Activated CD4-positive, alpha-beta memory T cell treated with anti-CD3 and anti-CD28 coated beads for 36 hours (primary cell): ENCODE measurements around the gene GALNT7. TPM values are rescaled to one million over a fixed set of nuclear protein-coding genes. Genes with fewer than 3 reads are reported as not detected.
A peak's percentile ranks its signal among the peaks of the same experiment; 100 is the strongest.

Experiments
- CTCF ChIA-PET: fragments of 350-600 bp; sonication (Branson Sonifier 250); formaldehyde crosslinking; loops from one replicate; lab custom pipeline; 2021; ENCODE audit warnings: antibody characterized with exemption, inconsistent platforms; lab: Charles Lee
- POLR2A ChIA-PET: fragments of 350-600 bp; sonication (Branson Sonifier 250); formaldehyde crosslinking; loops from one replicate; lab custom pipeline; 2021; ENCODE audit warnings: antibody characterized with exemption; lab: Charles Lee
- DNase-seq: peaks from one replicate; pipeline ENCODE4 v3.0.0-alpha.2; 2020
- H3K27ac Mint-ChIP-seq: one replicate; pipeline ENCODE4 v1.8.0; 2021; ENCODE audit warnings: mixed read lengths
- H3K27me3 Mint-ChIP-seq: one replicate; pipeline ENCODE4 v1.8.0; 2021; ENCODE audit warnings: mixed read lengths
- H3K36me3 Mint-ChIP-seq: one replicate; pipeline ENCODE4 v1.8.0; 2021; ENCODE audit warnings: mixed read lengths
- H3K4me1 Mint-ChIP-seq: one replicate; pipeline ENCODE4 v1.8.0; 2021; ENCODE audit warnings: low read depth, mixed read lengths
- H3K4me3 Mint-ChIP-seq: one replicate; pipeline ENCODE4 v1.8.0; 2021; ENCODE audit warnings: mild to moderate bottlenecking, mixed read lengths
- H3K9me3 Mint-ChIP-seq: one replicate; pipeline ENCODE4 v1.8.0; 2021; ENCODE audit warnings: mixed read lengths
- intact Hi-C: fragments of 100-400 bp; cut with micrococcal nuclease; formaldehyde crosslinking; loops from one replicate; pipeline ENCODE4 v1.15.1; 2023
- total RNA-seq, 2 experiments: library from RNA; stranded (reverse); gene quantifications; one replicate each; pipeline ENCODE4 v1.2.3, GENCODE V29; 2021

The GALNT7 gene
- total RNA-seq, 2 experiments from 2014 or later, result 14.4 to 16.0 TPM

DNA sequence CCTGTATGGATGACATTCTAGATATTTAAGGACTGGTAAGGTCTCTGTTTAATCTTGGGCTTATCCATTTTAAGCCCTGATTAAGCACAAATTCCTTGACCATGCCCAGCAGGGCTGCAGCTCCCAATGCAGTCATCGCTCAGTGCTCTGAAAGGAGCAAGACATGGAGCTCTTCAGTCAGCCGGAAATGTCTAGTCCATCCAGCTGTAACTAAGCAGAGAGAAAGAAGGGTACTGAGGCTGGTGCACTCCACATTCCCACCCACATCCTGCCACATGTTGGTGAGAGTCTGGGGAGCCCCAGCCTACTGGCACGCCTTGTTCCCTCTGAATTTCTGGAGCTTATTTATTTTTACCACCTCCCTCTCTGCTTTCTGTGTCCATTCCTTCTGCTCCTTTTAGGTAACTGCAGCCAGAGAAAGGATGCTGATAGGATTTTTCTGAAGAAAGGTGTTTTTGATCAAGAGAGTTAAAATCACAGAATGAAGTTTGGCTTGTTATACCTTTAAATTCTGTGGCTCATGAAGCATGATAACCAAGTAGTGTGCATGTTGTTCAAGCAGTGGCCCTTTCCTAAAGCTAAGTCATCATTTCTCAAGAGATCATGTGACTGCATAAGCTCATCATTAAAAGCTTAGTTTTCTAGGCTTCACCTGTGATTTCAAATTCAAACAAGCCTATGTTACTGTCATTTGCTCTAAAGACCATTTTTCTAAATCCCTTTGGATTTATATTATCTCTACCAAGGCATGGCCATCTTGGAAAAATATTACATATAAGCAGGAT, 74.0 kb downstream of the GALNT7 start:
- ChIA-PET CTCF (interaction anchor here (1.5 to 1.8 kb wide), 2 partner anchors 15 to 229 kb away, joined by 3 to 8 read pairs; no protein-coding TSS in a partner anchor), POLR2A (no interaction called here)
- peaks cover 26% of the 10 kb centered on the region for H3K4me1 Mint-ChIP-seq
- no peak overlapping the region for H3K4me3 Mint-ChIP-seq
- no peaks in the 10 kb centered on the region for H3K36me3 Mint-ChIP-seq
- H3K27me3 Mint-ChIP-seq, result no peaks in the 10 kb centered on the region
- DNase-seq, result no peak
- H3K27ac Mint-ChIP-seq, result no peak overlapping the region
- H3K9me3 Mint-ChIP-seq, result no peaks in the 10 kb centered on the region
- intact Hi-C loops, result no loop called here

DNA sequence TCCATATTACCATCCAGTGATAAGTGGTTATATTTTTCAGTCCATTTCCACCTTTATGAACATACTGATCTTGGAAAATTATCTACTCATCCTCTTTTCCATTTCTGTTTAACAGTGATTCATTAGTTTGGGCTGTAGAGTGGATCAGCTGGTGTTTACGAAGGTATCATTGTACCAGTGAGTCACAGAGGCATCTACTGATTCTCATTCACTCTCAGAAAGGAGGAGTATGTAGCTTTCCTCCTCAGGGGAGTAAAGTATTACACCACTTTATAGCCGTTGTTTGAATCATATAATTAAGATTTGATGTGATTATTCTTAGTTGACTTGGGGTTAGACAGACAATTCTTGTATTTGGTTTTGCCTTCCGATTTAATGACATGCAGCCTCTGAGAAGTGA, 74.7 kb downstream of the GALNT7 start:
- ChIA-PET POLR2A (no interaction called here), CTCF (interaction anchor here (1.5 kb wide), 1 partner anchor 230 kb away, joined by 3 read pairs; no protein-coding TSS in a partner anchor)
- Mint-ChIP-seq H3K27ac (no peak overlapping the region), H3K4me1 (peaks cover 26% of the 10 kb centered on the region), H3K4me3 (no peak overlapping the region), H3K36me3 (no peaks in the 10 kb centered on the region), H3K27me3 (no peaks in the 10 kb centered on the region), H3K9me3 (no peaks in the 10 kb centered on the region)
- DNase-seq, result no peak
- intact Hi-C loops, result no loop called here

DNA sequence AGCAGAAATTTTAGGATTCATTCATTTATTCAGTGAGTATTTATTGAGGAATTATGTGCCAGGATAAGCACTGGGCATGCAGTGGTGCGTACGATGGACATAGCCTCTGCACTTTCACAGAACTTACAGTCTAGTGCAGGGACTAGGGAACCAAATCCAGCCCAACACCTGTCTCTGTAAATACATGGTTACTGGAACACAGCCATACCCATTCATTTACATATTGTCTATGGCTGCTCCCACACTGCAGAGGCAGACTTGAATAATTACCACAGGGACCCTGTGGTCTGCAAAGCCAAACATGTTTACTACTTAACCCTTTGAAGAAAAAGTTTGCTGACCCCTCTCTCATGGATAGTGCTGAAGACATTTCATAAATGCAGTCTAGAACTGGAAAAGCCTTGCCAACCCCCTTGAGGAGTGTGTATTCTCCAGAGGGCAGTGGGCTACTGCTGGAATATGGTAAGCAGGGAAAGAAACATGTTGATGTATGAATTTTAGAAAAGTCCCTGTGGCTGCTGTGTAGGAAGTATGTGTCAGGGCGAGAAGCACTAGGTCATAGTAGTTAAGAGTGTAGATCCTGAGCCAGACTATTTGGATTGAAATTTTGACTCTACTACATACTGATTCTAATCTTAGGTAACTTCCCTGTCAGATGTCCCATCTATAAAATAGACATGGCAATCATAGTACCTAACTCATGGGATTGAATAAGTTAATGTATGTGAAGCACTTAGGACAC, 75.5 kb downstream of the GALNT7 start:
- H3K36me3 Mint-ChIP-seq, result no peaks in the 10 kb centered on the region
- H3K9me3 Mint-ChIP-seq, result no peaks in the 10 kb centered on the region
- CTCF ChIA-PET, result no interaction called here

DNA sequence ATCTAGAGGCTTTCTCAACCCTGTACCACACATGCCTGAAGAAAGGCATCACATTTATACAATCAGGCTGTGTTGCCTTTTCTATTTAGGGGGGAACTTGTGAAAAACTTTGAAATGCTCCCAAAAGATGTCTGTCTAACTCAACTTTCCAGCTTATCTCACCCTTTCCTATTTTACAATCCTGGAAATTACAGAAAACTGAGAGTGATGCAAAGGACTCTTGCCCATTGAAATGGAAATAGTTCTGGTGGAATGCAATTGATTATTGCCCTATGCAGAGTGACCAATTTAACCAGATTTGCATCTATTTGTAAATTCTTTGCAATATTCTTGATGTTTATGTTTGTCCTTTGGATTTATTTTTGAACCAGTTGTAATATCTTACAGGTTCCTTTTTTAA, 77.3 kb downstream of the GALNT7 start:
- no peak overlapping the region for H3K4me3 Mint-ChIP-seq
- no peaks in the 10 kb centered on the region for H3K36me3 Mint-ChIP-seq
- CTCF ChIA-PET, result interaction anchor here (1.5 kb wide), 1 partner anchor 232 kb away, joined by 4 read pairs; no protein-coding TSS in a partner anchor
- DNase-seq, result no peak
- peaks cover 24% of the 10 kb centered on the region for H3K4me1 Mint-ChIP-seq
- H3K27me3 Mint-ChIP-seq, result no peaks in the 10 kb centered on the region
- POLR2A ChIA-PET, result no interaction called here
- no peaks in the 10 kb centered on the region for H3K9me3 Mint-ChIP-seq
- intact Hi-C loops, result no loop called here
- H3K27ac Mint-ChIP-seq, result no peak overlapping the region

More for the DNA sequence above, 75.5 kb downstream of the GALNT7 start:
- Mint-ChIP-seq H3K4me1 (peaks cover 26% of the 10 kb centered on the region), H3K4me3 (no peak overlapping the region), H3K27ac (no peak overlapping the region), H3K27me3 (no peaks in the 10 kb centered on the region)
- intact Hi-C loops, result no loop called here
- DNase-seq, result no peak
- POLR2A ChIA-PET, result no interaction called here

DNA sequence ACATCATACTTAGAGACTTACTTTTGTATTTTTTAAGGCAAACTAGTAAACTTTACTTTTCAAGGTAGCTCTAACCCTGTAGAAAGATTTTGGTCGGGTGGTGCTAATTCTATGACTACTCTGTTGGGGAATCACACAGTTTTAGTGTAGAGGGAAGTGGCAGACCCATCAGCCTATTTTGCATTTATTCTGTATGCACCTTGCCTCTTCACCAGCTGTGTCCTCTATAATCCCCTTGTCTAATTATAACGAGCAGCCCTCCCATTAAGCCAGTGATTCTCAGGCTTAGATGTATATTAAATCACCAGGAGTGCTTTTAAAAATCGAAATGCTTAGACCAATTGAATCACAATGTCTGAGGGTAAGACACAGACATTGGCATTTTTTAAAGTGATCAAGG, 78.1 kb downstream of the GALNT7 start:
- intact Hi-C loops, result no loop called here
- Mint-ChIP-seq H3K27ac (no peak overlapping the region), H3K9me3 (no peaks in the 10 kb centered on the region), H3K27me3 (no peaks in the 10 kb centered on the region), H3K4me3 (no peak overlapping the region), H3K4me1 (peaks cover 24% of the 10 kb centered on the region), H3K36me3 (no peaks in the 10 kb centered on the region)
- DNase-seq, result no peak
- POLR2A ChIA-PET, result no interaction called here
- CTCF ChIA-PET, result interaction anchor here (1.5 kb wide), 1 partner anchor 233 kb away, joined by 4 read pairs; no protein-coding TSS in a partner anchor

DNA sequence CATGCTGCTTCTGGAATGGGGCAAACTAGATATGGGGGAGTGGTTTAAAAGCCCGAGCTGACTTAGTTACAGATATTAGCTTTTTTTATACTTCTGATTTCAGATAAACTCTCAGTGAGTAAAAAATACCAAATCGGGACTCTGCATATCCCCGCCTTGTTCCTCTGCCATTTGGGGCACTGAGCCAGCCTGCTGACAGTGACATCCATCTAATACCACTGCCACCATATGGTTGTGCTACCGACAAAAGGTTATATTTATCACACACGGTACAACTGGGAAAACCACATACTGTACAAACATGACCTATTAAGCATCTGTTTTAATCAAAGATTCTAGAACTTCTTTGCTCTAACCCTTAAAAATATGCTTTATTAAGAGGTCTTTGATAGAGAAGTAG, 78.7 kb downstream of the GALNT7 start:
- Mint-ChIP-seq H3K27ac (no peak overlapping the region), H3K27me3 (no peaks in the 10 kb centered on the region), H3K36me3 (no peaks in the 10 kb centered on the region), H3K4me1 (peaks cover 23% of the 10 kb centered on the region), H3K9me3 (no peaks in the 10 kb centered on the region), H3K4me3 (no peak overlapping the region)
- ChIA-PET POLR2A (no interaction called here), CTCF (no interaction called here)
- intact Hi-C loops, result no loop called here
- DNase-seq, result no peak

DNA sequence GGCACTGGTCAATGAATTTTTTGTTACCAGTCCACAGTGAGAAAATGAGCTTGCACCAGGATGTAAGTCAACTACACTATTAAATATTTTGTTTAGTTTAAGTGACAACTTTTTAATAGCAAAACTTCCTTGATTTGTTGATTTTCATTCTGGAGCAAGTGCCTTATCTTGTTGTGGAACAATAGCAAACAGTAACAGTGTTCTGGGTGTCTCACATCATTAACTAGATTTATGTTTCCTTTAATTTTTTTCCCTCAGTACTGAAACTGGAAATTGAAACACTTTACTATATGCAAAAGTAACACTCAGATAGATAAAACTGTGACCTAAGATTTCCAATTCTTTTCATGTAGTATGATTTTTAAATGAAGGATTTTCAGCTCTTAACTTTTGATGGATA, 80.1 kb downstream of the GALNT7 start:
- no peak for DNase-seq
- no peaks in the 10 kb centered on the region for H3K9me3 Mint-ChIP-seq
- H3K4me1 Mint-ChIP-seq, result peaks cover 11% of the 10 kb centered on the region
- no peak overlapping the region for H3K4me3 Mint-ChIP-seq
- intact Hi-C loops, result no loop called here
- no peaks in the 10 kb centered on the region for H3K27me3 Mint-ChIP-seq
- H3K36me3 Mint-ChIP-seq, result peaks cover 4% of the 10 kb centered on the region
- H3K27ac Mint-ChIP-seq, result no peak overlapping the region
- ChIA-PET CTCF (no interaction called here), POLR2A (no interaction called here)

DNA sequence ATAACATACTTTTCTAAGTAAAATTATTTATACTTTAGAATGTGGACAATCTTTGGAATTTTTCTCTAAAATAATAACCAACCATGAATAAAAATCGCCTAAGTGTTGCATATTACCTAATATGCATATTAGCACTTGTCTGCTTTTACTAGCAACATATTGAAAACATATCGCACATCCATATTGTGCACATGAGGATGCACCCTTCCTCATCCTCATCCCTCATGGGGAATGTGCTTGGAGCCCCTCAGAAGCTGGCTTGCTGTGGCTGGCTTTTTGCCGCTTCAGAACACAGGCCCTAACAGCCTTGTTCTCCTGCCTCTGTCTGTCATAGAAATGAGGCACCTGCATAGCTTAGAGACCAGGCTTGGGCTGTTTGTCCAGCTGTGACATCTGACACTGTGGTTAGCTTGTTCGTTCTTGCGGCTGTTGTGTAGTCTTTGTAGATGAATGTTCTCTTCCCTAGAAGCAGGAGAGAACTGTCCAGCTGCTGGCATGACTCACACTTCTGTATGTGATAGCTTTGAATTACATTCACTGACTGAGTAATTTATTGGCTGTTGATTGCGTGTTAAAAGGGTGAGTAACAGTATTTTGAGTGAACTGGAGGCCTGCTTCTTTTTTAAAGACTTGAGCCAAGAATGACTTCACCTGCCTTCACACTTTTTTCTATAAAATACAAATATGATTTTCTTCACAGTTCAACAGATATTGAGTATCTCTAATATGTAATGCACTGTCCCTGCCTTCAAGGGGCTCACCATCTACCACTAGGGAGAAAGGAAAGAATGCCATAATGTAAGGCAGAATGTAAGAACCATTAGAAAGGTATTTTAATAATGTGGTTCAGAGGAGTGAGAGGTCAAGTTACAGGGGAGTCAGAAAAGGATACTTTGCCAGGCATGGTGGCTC, 83.7 kb downstream of the GALNT7 start:
- peak; percentile 38 for DNase-seq
- ChIA-PET POLR2A (no interaction called here), CTCF (interaction anchor here (0.7 kb wide), 1 partner anchor 49 kb away, joined by 3 read pairs; no protein-coding TSS in a partner anchor)
- Mint-ChIP-seq H3K36me3 (peaks cover 4% of the 10 kb centered on the region), H3K27ac (no peak overlapping the region), H3K9me3 (no peaks in the 10 kb centered on the region), H3K27me3 (no peaks in the 10 kb centered on the region), H3K4me1 (no peaks in the 10 kb centered on the region), H3K4me3 (no peak overlapping the region)
- intact Hi-C loops, result loop anchor here (10.0 kb wide), 1 partner anchor 87 kb away; the partner anchor contains the start of gene GALNT7

DNA sequence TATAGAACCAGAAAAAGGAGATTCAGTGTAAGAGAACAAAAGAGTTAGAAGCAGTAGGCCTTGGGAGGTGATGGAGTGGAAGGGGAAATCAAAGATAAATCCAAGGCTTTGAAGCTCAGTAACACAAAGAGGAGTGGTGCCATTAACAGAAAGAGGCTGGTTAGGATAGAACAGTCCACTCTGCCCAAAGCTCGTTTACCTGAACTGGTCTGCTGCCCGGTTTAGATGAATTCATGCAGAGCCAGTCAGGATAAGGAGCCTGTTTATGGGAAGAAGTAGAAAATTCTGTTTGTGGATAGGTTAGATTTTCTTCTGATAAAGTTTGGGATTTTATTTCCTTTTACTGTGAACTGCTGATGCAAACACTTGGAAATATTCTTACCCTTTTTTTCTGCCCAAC, 85.0 kb downstream of the GALNT7 start:
- ChIA-PET POLR2A (no interaction called here), CTCF (interaction anchor here (0.7 to 1.6 kb wide), 2 partner anchors 86 to 240 kb away, joined by 3 to 8 read pairs; no protein-coding TSS in a partner anchor)
- Mint-ChIP-seq H3K9me3 (no peaks in the 10 kb centered on the region), H3K27ac (no peak overlapping the region), H3K4me3 (no peak overlapping the region), H3K36me3 (peaks cover 4% of the 10 kb centered on the region), H3K27me3 (no peaks in the 10 kb centered on the region), H3K4me1 (peaks cover 4% of the 10 kb centered on the region)
- intact Hi-C loops, result loop anchor here (10.0 kb wide), 1 partner anchor 89 kb away; the partner anchor contains the start of gene GALNT7
- no peak for DNase-seq

DNA sequence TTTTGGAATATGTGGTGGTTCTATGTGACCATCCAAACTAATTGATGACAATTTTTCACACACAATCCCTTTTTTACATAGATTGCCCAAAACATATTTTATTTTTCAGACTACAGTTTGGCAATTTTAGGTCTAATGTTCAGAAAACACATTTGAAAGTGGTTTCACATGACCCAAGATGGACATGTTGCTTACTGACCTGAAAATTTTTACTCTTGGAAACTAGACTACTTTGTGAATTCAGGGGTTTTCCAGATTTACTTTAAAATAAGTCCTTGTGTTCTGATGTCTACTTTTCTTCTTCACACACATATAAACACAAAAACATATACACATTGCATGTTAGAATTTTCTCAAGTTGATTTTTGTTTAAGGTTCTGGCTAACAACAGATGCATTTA, 86.0 kb downstream of the GALNT7 start:
- ChIA-PET POLR2A (no interaction called here), CTCF (interaction anchor here (1.6 kb wide), 1 partner anchor 241 kb away, joined by 8 read pairs; no protein-coding TSS in a partner anchor)
- no peak for DNase-seq
- intact Hi-C loops, result loop anchor here (10.0 kb wide), 1 partner anchor 90 kb away; the partner anchor contains the start of gene GALNT7
- H3K9me3 Mint-ChIP-seq, result no peaks in the 10 kb centered on the region
- no peak overlapping the region for H3K27ac Mint-ChIP-seq
- no peak overlapping the region for H3K4me3 Mint-ChIP-seq
- H3K4me1 Mint-ChIP-seq, result peaks cover 4% of the 10 kb centered on the region
- no peaks in the 10 kb centered on the region for H3K27me3 Mint-ChIP-seq
- H3K36me3 Mint-ChIP-seq, result peaks cover 4% of the 10 kb centered on the region

DNA sequence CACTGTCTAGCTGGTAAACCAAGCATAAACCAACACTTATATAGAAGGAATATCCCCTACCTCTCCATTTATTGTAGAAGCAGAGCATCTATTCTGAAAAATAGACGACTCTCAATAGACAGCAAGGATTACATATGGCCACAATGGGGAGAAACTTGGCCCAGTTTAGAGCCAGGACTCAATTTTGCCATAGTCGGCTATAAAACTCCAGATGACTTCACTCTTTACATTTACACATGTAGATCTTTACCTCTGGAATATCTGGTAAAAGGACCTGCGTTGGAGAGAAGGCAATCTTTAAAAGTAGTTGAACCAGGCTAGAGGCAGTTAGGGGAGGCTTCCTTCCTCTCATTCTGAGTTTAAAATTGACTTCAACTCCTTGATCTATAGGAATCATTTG, 88.2 kb downstream of the GALNT7 start:
- ChIA-PET POLR2A (no interaction called here), CTCF (interaction anchor here (0.8 to 3.8 kb wide), 12 partner anchors 15 to 245 kb away, joined by 3 to 83 read pairs (median 8); no protein-coding TSS in a partner anchor)
- Mint-ChIP-seq H3K27me3 (no peaks in the 10 kb centered on the region), H3K9me3 (no peaks in the 10 kb centered on the region), H3K4me1 (peaks cover 4% of the 10 kb centered on the region), H3K27ac (no peak overlapping the region), H3K4me3 (no peak overlapping the region), H3K36me3 (peaks cover 4% of the 10 kb centered on the region)
- no peak for DNase-seq
- intact Hi-C loops, result loop anchor here (1.0 to 10.0 kb wide), 4 partner anchors 64 to 244 kb away; partner anchors contain the start of gene GALNT7
